ACC112 (cell line): ENCODE results near the gene SNAP47.

Experiments used
- H2AFZ ChIP-seq: fragments of 200-600 bp; sonication (generic); one replicate; pipeline ENCODE4 v1.6.0; 2017; ENCODE audit warnings: antibody characterized with exemption, low read length; ENCODE audit not compliant: unreplicated experiment
- H3K27ac ChIP-seq: fragments of 200-600 bp; sonication (generic); 2 replicates; pipeline ENCODE4 v1.5.1; 2014; ENCODE audit warnings: low read depth, mild to moderate bottlenecking, antibody characterized with exemption, low read length, moderate library complexity
- H3K27me3 ChIP-seq: fragments of 200-600 bp; sonication (generic); 2 replicates; pipeline ENCODE4 v1.6.1; 2014; ENCODE audit warnings: mild to moderate bottlenecking, antibody characterized with exemption, low read length, moderate library complexity, mixed read lengths; ENCODE audit not compliant: insufficient read depth
- H3K36me3 ChIP-seq: fragments of 200-600 bp; sonication (generic); 2 replicates; pipeline ENCODE4 v1.6.1; 2016; ENCODE audit warnings: mild to moderate bottlenecking, antibody characterized with exemption, low read length, moderate library complexity, mixed read lengths; ENCODE audit not compliant: insufficient read depth
- H3K4me1 ChIP-seq: fragments of 200-600 bp; sonication (generic); one replicate; pipeline ENCODE4 v1.6.1; 2016; ENCODE audit warnings: low read length, mixed read lengths; ENCODE audit not compliant: insufficient read depth, unreplicated experiment, control insufficient read depth
- H3K4me3 ChIP-seq: fragments of 200-600 bp; sonication (generic); 2 replicates; pipeline ENCODE4 v1.5.1; 2014; ENCODE audit warnings: mild to moderate bottlenecking, low read depth, low read length
- H3K79me2 ChIP-seq: fragments of 200-600 bp; sonication (generic); one replicate; pipeline ENCODE4 v1.6.0; 2016; ENCODE audit warnings: low read length; ENCODE audit not compliant: control insufficient read depth, unreplicated experiment, insufficient read depth

The SNAP47 gene

GRCh38 chr1:227785805-227786671 lies 50.8 kb downstream of the SNAP47 start:
- Histone ChIP-seq H3K36me3 (no peaks in the 10 kb centered on the region), H3K4me3 (no peak overlapping the region), H3K27me3 (peaks cover 21% of the 10 kb centered on the region), H3K4me1 (no peaks in the 10 kb centered on the region), H2AFZ (no peak overlapping the region), H3K27ac (no peak overlapping the region), H3K79me2 (no peaks in the 10 kb centered on the region)

DNA sequence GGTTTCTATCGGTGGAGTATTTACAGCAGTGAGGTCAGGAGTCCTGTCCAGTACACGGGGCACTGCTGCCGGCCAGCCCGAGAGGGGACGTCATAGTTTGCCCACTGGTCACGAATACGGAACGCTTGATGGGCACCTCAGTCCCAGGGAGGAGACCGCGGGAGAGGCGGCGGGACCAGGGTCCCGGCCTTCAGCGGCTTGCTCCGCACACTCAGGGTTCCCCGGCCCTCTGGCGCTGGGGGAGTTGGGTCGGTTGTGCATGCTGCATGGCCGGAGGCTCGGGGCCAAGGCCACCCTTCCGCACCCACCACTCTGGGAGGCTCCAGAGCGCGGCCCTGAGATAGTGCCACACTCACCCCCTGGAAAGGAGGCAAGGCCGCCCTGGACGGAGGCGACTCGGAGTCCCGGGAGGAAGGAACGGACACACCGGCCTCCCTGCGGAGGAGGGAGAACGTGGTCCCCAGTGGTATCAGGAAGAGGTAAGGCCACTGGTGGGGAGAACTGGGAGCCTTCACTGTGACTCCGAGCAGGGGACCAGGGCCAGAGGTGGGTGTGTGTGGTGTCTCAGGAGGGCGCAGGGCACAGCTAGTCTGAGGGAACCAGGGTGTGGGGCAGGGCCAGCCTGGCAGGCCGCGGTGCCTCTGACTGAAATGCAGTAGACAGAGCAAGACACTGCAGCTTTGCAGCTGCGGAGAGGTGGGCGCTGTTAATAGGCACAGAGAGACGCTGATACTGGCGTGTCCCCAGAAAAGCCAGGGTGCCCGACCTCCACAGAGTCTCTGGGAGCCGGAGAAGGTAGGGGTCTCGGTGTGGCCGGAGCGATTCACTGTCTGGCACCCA lies 51.7 kb downstream of the SNAP47 start:
- Histone ChIP-seq H3K27ac (no peak overlapping the region), H3K79me2 (no peaks in the 10 kb centered on the region), H3K4me3 (peak overlapping the region; percentile 82), H3K4me1 (no peaks in the 10 kb centered on the region), H3K36me3 (no peaks in the 10 kb centered on the region), H3K27me3 (peaks cover 21% of the 10 kb centered on the region), H2AFZ (peak overlapping the region; percentile 88)

GRCh38 chr1:227787513-227788270 lies 52.5 kb downstream of the SNAP47 start:
- Histone ChIP-seq H3K4me1 (no peaks in the 10 kb centered on the region), H2AFZ (peak overlapping the region; percentile 88), H3K79me2 (no peaks in the 10 kb centered on the region), H3K4me3 (peak overlapping the region; percentile 82), H3K27me3 (peaks cover 21% of the 10 kb centered on the region), H3K36me3 (no peaks in the 10 kb centered on the region), H3K27ac (no peak overlapping the region)

GRCh38 chr1:227788271-227789083 lies 53.2 kb downstream of the SNAP47 start:
- peaks cover 2% of the 10 kb centered on the region for H3K4me1 ChIP-seq
- no peak overlapping the region for H3K27ac ChIP-seq
- no peaks in the 10 kb centered on the region for H3K79me2 ChIP-seq
- peak overlapping the region; percentile 68 for H2AFZ ChIP-seq
- H3K36me3 ChIP-seq, result no peaks in the 10 kb centered on the region
- H3K27me3 ChIP-seq, result peaks cover 21% of the 10 kb centered on the region
- peak overlapping the region; percentile 71 for H3K4me3 ChIP-seq

- no peaks in the 10 kb centered on the region for H3K79me2 ChIP-seq
- peak overlapping the region; percentile 71; the same call in 1 of the 2 replicates for H3K4me3 ChIP-seq
- peaks cover 11% of the 10 kb centered on the region for H3K4me1 ChIP-seq
- no peak overlapping the region for H2AFZ ChIP-seq
- peaks cover 21% of the 10 kb centered on the region for H3K27me3 ChIP-seq
- H3K36me3 ChIP-seq, result no peaks in the 10 kb centered on the region
- no peak overlapping the region for H3K27ac ChIP-seq
These were observed 54.1 kb downstream of the SNAP47 start for GRCh38 chr1:227789084-227790033.

DNA sequence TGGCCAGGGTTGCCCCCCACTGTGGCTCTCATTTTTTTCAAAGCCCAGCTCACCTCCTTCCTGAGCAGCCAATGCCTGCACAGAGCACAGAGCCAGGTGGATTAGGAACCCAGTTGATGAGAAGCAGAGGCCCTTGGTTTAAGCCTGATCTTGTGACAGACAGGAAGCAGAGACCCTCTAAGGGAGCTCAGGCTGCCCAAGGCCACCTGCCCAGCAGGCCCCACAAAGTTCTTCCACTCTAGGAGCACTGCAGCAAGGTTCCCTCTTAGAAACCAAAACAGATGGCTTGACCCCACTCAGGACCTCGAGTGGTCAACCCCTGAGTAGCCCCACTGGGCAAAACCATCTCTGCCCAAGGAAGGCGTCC lies 54.8 kb downstream of the SNAP47 start:
- H3K27me3 ChIP-seq, result peaks cover 21% of the 10 kb centered on the region
- H3K36me3 ChIP-seq, result no peaks in the 10 kb centered on the region
- H3K4me1 ChIP-seq, result peaks cover 17% of the 10 kb centered on the region
- H3K79me2 ChIP-seq, result no peaks in the 10 kb centered on the region
- H2AFZ ChIP-seq, result no peak overlapping the region
- H3K27ac ChIP-seq, result no peak overlapping the region
- H3K4me3 ChIP-seq, result no peak overlapping the region

DNA sequence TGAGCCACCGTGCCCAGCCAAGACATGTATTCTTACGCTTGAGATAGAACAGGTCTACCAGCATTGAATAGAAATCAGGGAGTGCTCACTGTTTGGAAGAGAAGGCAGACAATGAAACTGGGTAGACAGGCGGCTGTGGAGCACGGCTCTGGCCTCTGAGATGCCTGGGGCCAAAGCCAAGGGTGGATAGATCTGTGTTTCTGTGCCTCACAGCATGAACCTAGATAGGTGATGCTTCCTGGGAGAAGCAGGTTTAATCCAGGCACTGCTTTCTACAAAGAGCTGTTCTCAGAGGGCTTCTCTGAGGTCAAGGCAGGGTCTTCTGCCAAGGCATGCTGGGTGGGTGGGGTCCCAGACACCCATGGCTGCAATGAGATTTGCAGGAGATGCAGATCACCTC lies 55.6 kb downstream of the SNAP47 start:
- peaks cover 19% of the 10 kb centered on the region for H3K27me3 ChIP-seq
- H3K4me1 ChIP-seq, result peaks cover 17% of the 10 kb centered on the region
- no peak overlapping the region for H2AFZ ChIP-seq
- no peaks in the 10 kb centered on the region for H3K79me2 ChIP-seq
- H3K4me3 ChIP-seq, result no peak overlapping the region
- no peak overlapping the region for H3K27ac ChIP-seq
- H3K36me3 ChIP-seq, result no peaks in the 10 kb centered on the region

GRCh38 chr1:227791425-227792143 lies 56.3 kb downstream of the SNAP47 start:
- Histone ChIP-seq H3K36me3 (no peaks in the 10 kb centered on the region), H2AFZ (no peak overlapping the region), H3K79me2 (no peaks in the 10 kb centered on the region), H3K27ac (no peak overlapping the region), H3K4me3 (no peak overlapping the region), H3K4me1 (peaks cover 17% of the 10 kb centered on the region), H3K27me3 (peaks cover 12% of the 10 kb centered on the region)
